HCT116 (cell line): ENCODE results near the gene SPRR1A. TPM values are rescaled to one million over a fixed set of nuclear protein-coding genes. Genes with fewer than 3 reads are reported as not detected.

Source experiments
- ATAC-seq: fragments of 200-7000 bp; cut with Tn5 transposase; 2 replicates; pipeline ENCODE4 v1.9.1; 2020; ENCODE audit warnings: mild to moderate bottlenecking, moderate library complexity
- BruUV-seq: library from RNA; stranded (reverse); fragments of 400-500 nt; replicated peaks from 2 replicates; lab custom pipeline; 2021; lab: Mats Ljungman, UMichigan
- CTCF ChIA-PET: fragments of 300-600 bp; sonication (Branson Sonifier 250); formaldehyde crosslinking; loops from one replicate; lab custom pipeline; 2021; ENCODE audit warnings: antibody characterized with exemption; lab: Charles Lee
- POLR2A ChIA-PET: fragments of 300-600, 350-600 bp; sonication (Branson Sonifier 250); formaldehyde crosslinking; loops from one replicate; lab custom pipeline; 2021; ENCODE audit warnings: antibody characterized with exemption; lab: Charles Lee
- RAD21 ChIA-PET, 2 experiments: fragments of 300-600 bp; sonication (Branson Sonifier 250); formaldehyde crosslinking; loops; one replicate each; lab custom pipeline; 2023; ENCODE audit warnings: low total read pairs in 2 of 2; ENCODE audit not compliant: uncharacterized antibody in 2 of 2, unreplicated experiment in 2 of 2, low non-redundant PET in 1 of 2; lab: Charles Lee
- DNase-seq: peaks from one replicate; pipeline ENCODE4 v3.0.0-alpha.2; 2010; ENCODE audit warnings: low read depth, low spot score
- H2AFZ ChIP-seq: fragments of 200-600 bp; shearing (Covaris generic), sonication (generic); 2 replicates; pipeline ENCODE4 v1.6.1; 2017; ENCODE audit warnings: low read depth, mixed run types, mixed read lengths, antibody characterized with exemption, low read length; ENCODE audit not compliant: poor library complexity, severe bottlenecking
- H3K27ac ChIP-seq: 2 replicates; pipeline ENCODE4 v1.5.1; 2012; ENCODE audit warnings: low read depth, low read length
- H3K27me3 ChIP-seq: fragments of 200-600 bp; sonication (generic); 2 replicates; pipeline ENCODE4 v1.6.1; 2016; ENCODE audit warnings: mixed run types, low read length, mixed read lengths; ENCODE audit not compliant: insufficient read depth
- H3K36me3 ChIP-seq, 2 experiments: fragments of 200-500 bp in 1 of 2; fragments of 200-600 bp in 1 of 2; sonication (Bioruptor generic) in 1 of 2; sonication (generic) in 1 of 2; 2 replicates each; pipeline versions ENCODE4 v1.5.1 to v1.6.1; 2014 to 2016; ENCODE audit warnings: low read length in 2 of 2, inconsistent platforms in 1 of 2, mixed read lengths in 1 of 2, mixed run types in 1 of 2; ENCODE audit not compliant: insufficient read depth in 2 of 2, control insufficient read depth in 1 of 2
- H3K4me1 ChIP-seq, 2 experiments: fragments of 200-600 bp in 1 of 2; sonication (generic) in 1 of 2; 2 replicates each; pipeline versions ENCODE4 v1.5.1 to v1.6.1; 2012 to 2017; ENCODE audit warnings: low read length in 2 of 2, inconsistent platforms in 1 of 2, mild to moderate bottlenecking in 1 of 2, mixed read lengths in 1 of 2, mixed run types in 1 of 2, moderate library complexity in 1 of 2; ENCODE audit not compliant: insufficient read depth in 2 of 2, control insufficient read depth in 1 of 2
- H3K4me2 ChIP-seq: fragments of 200-600 bp; sonication (generic); 2 replicates; pipeline ENCODE4 v1.6.1; 2017; ENCODE audit warnings: mixed run types, low read length, mixed read lengths
- H3K4me3 ChIP-seq, 2 experiments: fragments of 200-600 bp in 1 of 2; sonication (generic) in 1 of 2; replicated peaks in 1 of 2; 2 replicates each; pipeline ENCODE4 v1.5.1; 2011 to 2016; ENCODE audit warnings: low read length in 2 of 2, control low read depth in 1 of 2, low read depth in 1 of 2, mild to moderate bottlenecking in 1 of 2, mixed read lengths in 1 of 2, mixed run types in 1 of 2
- H3K79me2 ChIP-seq: fragments of 200-600 bp; sonication (generic); 2 replicates; pipeline ENCODE4 v1.6.1; 2017; ENCODE audit warnings: mild to moderate bottlenecking, mixed run types, low read length, moderate library complexity, mixed read lengths; ENCODE audit not compliant: insufficient read depth
- H3K9ac ChIP-seq: fragments of 200-600 bp; sonication (generic); 2 replicates; pipeline ENCODE4 v1.6.1; 2016; ENCODE audit warnings: low read length, mixed read lengths
- H3K9me2 ChIP-seq: fragments of 200-600 bp; sonication (generic), shearing (Covaris generic); 2 replicates; pipeline ENCODE4 v1.6.1; 2017; ENCODE audit warnings: mixed run types, mild to moderate bottlenecking, moderate library complexity; ENCODE audit not compliant: insufficient read depth
- H3K9me3 ChIP-seq, 2 experiments: fragments of 200-500 bp in 1 of 2; fragments of 200-600 bp in 1 of 2; sonication (Bioruptor generic) in 1 of 2; sonication (generic) in 1 of 2; 2 replicates each; pipeline ENCODE4 v1.6.1; 2014 to 2017; ENCODE audit warnings: low read length in 2 of 2, mixed read lengths in 2 of 2, inconsistent platforms in 1 of 2, low read depth in 1 of 2, mild to moderate bottlenecking in 1 of 2, mixed run types in 1 of 2, moderate library complexity in 1 of 2; ENCODE audit not compliant: control insufficient read depth in 1 of 2, insufficient read depth in 1 of 2
- H4K20me1 ChIP-seq: fragments of 200-600 bp; sonication (generic), shearing (Covaris generic); 2 replicates; pipeline ENCODE4 v1.6.1; 2017; ENCODE audit warnings: mixed run types, mild to moderate bottlenecking, moderate library complexity; ENCODE audit not compliant: insufficient read depth
- ATF3 ChIP-seq: IDR thresholded peaks from 2 replicates; pipeline ENCODE4 v1.6.1; 2012
- CBX3 ChIP-seq: IDR thresholded peaks from 2 replicates; pipeline ENCODE4 v1.6.1; 2012; ENCODE audit warnings: low read depth
- CEBPB ChIP-seq: IDR thresholded peaks from 2 replicates; pipeline ENCODE4 v1.6.1; 2012; ENCODE audit warnings: low read depth
- CTCF ChIP-seq, 3 experiments: fragments of 200-600 bp in 1 of 3; sonication (generic) in 1 of 3; IDR thresholded peaks in 2 of 3; conservative IDR thresholded peaks in 1 of 3; 2 replicates each; pipeline ENCODE4 v1.5.1; 2012 to 2017; ENCODE audit warnings: low read depth in 2 of 3, low read length in 2 of 3, antibody characterized with exemption in 1 of 3, borderline replicate concordance in 1 of 3, control low read depth in 1 of 3, mild to moderate bottlenecking in 1 of 3, mixed read lengths in 1 of 3, mixed run types in 1 of 3, moderate library complexity in 1 of 3; ENCODE audit not compliant: insufficient read depth in 1 of 3
- EGR1 ChIP-seq: IDR thresholded peaks from 2 replicates; pipeline ENCODE4 v1.6.1; 2012; ENCODE audit warnings: low read depth
- ELF1 ChIP-seq: IDR thresholded peaks from 2 replicates; pipeline ENCODE4 v1.6.1; 2012; ENCODE audit warnings: low read depth, borderline replicate concordance
- EZH2 ChIP-seq: fragments of 200-600 bp; sonication (generic); IDR thresholded peaks from 2 replicates; pipeline ENCODE4 v1.6.1; 2017; ENCODE audit warnings: antibody characterized with exemption, mixed run types
- JUND ChIP-seq: IDR thresholded peaks from 2 replicates; pipeline ENCODE4 v1.6.1; 2012
- POLR2AphosphoS5 ChIP-seq: IDR thresholded peaks from 2 replicates; pipeline ENCODE4 v1.6.1; 2011; ENCODE audit warnings: mild to moderate bottlenecking, low read depth, low read length, moderate library complexity
- RAD21 ChIP-seq: IDR thresholded peaks from 2 replicates; pipeline ENCODE4 v1.6.1; 2012; ENCODE audit warnings: low read depth, mild to moderate bottlenecking
- REST ChIP-seq: IDR thresholded peaks from 2 replicates; pipeline ENCODE4 v1.6.1; 2012; ENCODE audit warnings: low read depth
- SIN3A ChIP-seq: IDR thresholded peaks from 2 replicates; pipeline ENCODE4 v1.6.1; 2012; ENCODE audit warnings: low read depth
- SP1 ChIP-seq: IDR thresholded peaks from 2 replicates; pipeline ENCODE4 v1.6.1; 2012; ENCODE audit warnings: low read depth
- SRF ChIP-seq: IDR thresholded peaks from 2 replicates; pipeline ENCODE4 v1.6.1; 2012; ENCODE audit warnings: low read depth
- TCF7L2 ChIP-seq: IDR thresholded peaks from 2 replicates; pipeline ENCODE4 v1.7.0; 2011; ENCODE audit warnings: borderline replicate concordance, inconsistent platforms; ENCODE audit not compliant: insufficient read depth, insufficient read length; ENCODE audit errors: extremely low read depth
- YY1 ChIP-seq: IDR thresholded peaks from 2 replicates; pipeline ENCODE4 v1.6.1; 2011; ENCODE audit warnings: low read length, low read depth, moderate library complexity, mild to moderate bottlenecking; ENCODE audit not compliant: insufficient replicate concordance; ENCODE audit errors: extremely low read depth
- ZBTB33 ChIP-seq: IDR thresholded peaks from 2 replicates; pipeline ENCODE4 v1.6.1; 2011; ENCODE audit warnings: mild to moderate bottlenecking, low read length, moderate library complexity; ENCODE audit not compliant: insufficient replicate concordance; ENCODE audit errors: extremely low read depth
- ZFX ChIP-seq: fragments of 450-650 bp; IDR thresholded peaks from 2 replicates; pipeline ENCODE4 v1.6.1; 2017
- ZNF274 ChIP-seq: fragments of 200-500 bp; sonication (Bioruptor generic); IDR thresholded peaks from 2 replicates; pipeline ENCODE4 v1.6.1; 2014; ENCODE audit warnings: mild to moderate bottlenecking, low read depth, low read length, inconsistent platforms
- intact Hi-C: fragments of 100-400 bp; cut with micrococcal nuclease; formaldehyde crosslinking; loops from 2 replicates; pipeline ENCODE4 v1.10.0; 2022
- total RNA-seq: library from RNA; stranded (reverse); gene quantifications from one replicate; pipeline ENCODE4 v1.2.1, GENCODE V29; 2021; ENCODE audit not compliant: unreplicated experiment

SPRR1A gene
- total RNA-seq, 1 experiment from 2014 or later = not detected

GRCh38 chr1:152946248-152946647, 37.6 kb upstream of the SPRR1A start:
- CTCF ChIA-PET = no interaction called here

More at GRCh38 chr1:152946248-152946647, 37.6 kb upstream of the SPRR1A start:
- no peak for TF ChIP-seq EGR1
- TF ChIP-seq TCF7L2 = no peak
- no peak for TF ChIP-seq RAD21
- no peak for TF ChIP-seq YY1
- TF ChIP-seq ZNF274 = no peak
- TF ChIP-seq ZFX = no peak
- TF ChIP-seq REST = no peak
- TF ChIP-seq JUND = no peak
- TF ChIP-seq ATF3 = no peak
- no peak for TF ChIP-seq CBX3
- no peak for TF ChIP-seq EZH2
- no peak for TF ChIP-seq CEBPB
- no peak for TF ChIP-seq CTCF (IDR thresholded peaks at IDR 0.05 in 2 of 3, conservative IDR thresholded peaks at IDR 0.05 in 1 of 3; ENCODE audit: borderline replicate concordance in 1 of 3, insufficient read depth in 1 of 3, low read depth in 2 of 3, low read length in 2 of 3)
- no peak for TF ChIP-seq ZBTB33
- no peak for TF ChIP-seq SIN3A
- no peak for TF ChIP-seq ELF1
- no peak for TF ChIP-seq SRF
- no peak for TF ChIP-seq SP1
- TF ChIP-seq POLR2AphosphoS5 = no peak
- Histone ChIP-seq H3K4me2 (no peak overlapping the region), H3K36me3 (no peaks in the 10 kb centered on the region), H3K27me3 (peaks cover 28% of the 10 kb centered on the region; the same call in 1 of the 2 replicates), H4K20me1 (no peaks in the 10 kb centered on the region), H3K9ac (no peak overlapping the region), H3K9me2 (no peaks in the 10 kb centered on the region), H2AFZ (no peak overlapping the region), H3K79me2 (no peaks in the 10 kb centered on the region), H3K27ac (no peak overlapping the region), H3K4me1 (no peaks in the 10 kb centered on the region), H3K4me3 (no peak overlapping the region), H3K9me3 (no peaks in the 10 kb centered on the region)
- no peak for ATAC-seq
- ChIA-PET RAD21 (no interaction called here), POLR2A (no interaction called here)
- DNase-seq = no peak
- BruUV-seq = no TSS peak
- intact Hi-C loops = no loop called here
